GM18511 (cell line): ENCODE data around the gene RBM43.

Experiments used
- ATAC-seq: cut with Tn5 transposase; IDR thresholded peaks from one replicate; pipeline ENCODE4 v1.9.1; 2021; ENCODE audit warnings: mild to moderate bottlenecking, moderate library complexity; ENCODE audit not compliant: unreplicated experiment

The RBM43 gene

DNA sequence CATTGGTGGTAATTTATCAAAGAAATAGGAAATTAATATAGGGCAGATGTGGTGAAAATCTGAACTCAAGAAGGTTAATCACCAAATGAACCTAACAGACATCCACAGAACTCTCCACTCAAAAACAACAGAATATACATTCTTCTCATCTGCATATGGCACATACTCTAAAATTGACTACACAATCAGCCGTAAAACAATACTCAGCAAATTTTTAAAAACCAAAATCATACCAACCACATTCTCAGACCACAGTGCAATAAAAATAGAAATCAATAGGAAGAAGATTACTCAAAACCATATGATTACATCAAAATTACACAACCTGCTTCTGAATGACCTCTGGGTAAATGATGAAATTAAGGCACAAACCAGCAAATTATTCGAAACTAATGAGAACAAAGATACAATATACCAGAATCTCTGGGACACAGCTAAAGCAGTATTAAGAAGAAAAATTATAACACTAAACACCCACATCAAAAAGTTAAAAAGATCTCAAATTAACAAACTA lies 31.0 kb downstream of the RBM43 start:
- no peak for ATAC-seq

DNA sequence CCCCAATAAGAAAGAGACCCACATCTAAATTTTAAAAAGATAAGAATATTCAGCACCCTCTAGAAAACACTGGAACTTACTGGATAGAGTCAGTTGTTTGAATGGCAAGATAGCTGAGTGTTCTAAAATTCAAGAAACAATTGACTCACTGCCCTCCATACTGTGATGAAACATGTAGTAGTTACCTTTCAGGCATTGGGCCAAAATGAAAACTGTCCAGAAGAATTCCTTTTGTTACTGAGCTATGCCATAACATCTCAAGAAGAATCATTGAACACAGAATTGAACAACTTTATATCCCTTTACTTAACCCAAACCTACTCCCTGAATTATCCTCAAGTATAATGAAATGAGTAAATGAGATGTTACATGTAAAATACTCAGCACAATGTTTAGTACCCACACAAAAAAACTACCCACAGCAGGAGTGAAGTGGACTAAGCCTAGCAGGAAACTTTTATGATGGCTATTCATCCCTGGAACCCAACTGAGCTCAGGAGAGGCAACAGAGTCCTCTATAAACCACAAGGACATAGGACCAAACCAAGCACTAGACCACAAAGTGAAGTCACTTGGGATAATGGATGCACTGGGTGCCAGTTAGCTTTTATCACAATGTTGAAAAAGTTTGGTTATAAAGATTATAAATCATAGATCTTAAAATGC lies 32.7 kb downstream of the RBM43 start:
- no peak for ATAC-seq

DNA sequence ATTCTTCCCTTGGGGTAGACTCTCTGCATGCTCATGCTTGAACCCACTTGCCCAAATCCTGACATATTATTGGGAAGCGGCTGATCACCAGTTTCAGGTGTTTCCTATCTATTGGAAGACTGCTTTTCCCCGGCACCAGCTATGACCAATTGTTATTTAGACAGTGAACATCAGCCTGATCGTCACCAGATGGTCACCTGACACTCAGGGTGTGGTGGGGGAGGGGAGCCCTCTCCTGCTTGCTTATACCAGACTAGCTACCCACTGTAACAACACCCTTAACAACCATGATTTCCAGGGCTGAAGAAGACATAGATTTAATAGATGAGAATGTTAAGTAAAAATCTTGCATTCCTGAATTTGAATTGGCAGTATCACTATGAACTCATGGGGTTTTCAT lies 44.3 kb downstream of the RBM43 start:
- ATAC-seq = no peak

DNA sequence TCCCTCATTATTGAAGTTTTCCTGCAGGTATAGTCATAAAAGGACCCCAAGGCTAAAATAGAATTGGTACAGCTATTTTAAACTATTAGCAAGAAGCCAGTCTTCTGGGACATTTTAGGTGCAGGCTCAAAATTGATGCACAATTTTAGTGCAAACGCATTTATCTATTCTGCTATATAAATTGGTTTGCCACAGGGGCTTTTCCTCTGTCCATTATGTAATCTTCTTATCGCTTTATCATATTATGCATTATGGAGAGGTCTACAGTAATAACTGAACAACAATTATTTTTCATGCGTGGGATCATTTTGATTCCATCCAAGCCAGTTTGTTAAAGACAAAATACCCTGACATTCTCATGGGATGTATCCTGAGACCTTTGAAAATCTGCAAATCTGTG lies 54.6 kb downstream of the RBM43 start:
- ATAC-seq = no peak

DNA sequence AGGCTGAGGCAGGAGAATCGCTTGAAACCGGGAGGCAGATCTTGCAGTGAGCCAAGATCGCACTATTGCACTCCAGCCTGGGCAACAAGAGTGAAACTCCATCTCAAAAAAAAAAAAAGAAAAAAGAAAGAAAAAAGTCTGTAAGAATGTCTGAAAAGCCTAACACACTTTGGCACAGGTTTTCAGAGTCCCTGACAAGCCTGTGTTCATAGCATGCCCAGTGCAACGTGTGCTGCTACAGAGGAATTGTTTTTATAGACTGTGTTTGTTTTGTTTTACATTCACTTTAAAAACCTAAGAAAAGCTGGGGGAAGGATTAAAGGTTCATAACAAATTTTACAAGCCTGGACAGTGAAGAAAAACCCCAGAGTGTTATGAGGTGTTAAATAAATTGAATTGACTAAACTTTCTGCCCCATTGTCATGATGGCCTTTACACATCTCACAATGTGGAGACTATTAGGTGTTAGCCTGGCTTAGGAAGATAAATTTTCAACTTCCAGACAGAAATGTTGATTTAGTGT lies 55.2 kb downstream of the RBM43 start:
- ATAC-seq = no peak

DNA sequence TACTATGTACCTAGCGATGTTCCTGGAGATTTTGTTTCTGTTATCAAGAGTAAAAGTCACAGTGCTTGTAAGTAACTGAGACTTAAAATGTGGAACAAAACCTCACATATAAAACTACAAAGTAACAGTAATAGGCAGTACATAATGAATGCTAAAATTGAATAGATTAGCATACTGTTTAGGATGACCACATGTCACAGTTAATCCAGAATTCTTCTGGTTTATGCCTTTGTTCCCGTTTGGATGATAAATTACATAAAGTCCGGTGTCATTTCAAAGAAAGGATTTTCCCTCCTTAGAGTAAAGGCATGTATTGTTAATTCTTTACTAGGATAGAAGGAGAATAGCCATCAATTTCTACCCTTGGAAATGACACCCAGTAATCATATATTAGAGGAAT lies 56.1 kb downstream of the RBM43 start:
- no peak for ATAC-seq

DNA sequence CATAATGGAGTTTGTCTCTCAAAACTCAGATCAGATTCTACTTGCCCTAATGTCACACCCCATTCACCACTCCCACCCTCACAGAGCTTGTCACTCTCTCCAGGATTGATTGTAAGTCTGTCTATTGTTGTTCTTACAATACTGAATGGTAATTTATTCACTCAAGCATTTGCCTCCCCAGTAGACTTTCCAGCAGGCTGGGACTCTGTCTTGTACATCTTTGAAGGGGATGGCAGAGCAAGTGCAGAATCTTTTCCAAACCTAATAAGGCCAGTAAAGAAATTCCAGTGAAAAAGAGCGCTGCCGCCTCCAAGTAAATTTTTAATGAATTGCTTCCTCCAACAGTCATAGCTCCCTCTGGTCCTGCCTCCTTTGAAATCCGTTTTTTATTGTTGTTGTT lies 56.9 kb downstream of the RBM43 start:
- ATAC-seq = no peak

DNA sequence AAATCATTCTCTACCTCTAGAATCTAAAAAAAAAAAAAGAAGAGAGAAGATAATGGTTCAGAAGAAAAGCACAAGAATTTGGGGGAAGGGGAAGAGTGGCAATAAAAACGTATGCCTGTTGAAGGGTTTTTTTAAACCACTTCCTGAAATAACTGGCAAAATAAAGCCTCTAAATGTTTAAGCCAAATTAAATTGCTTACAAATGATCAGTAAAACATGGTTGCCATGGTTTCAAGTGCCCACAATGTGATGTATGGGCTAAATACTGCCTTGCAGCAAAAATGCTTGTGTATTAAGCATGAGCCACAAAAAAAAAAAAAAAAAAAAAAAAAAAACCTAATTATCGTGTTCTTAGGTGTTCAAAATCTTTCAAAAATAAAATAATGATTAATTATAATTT lies 60.8 kb downstream of the RBM43 start:
- no peak for ATAC-seq

DNA sequence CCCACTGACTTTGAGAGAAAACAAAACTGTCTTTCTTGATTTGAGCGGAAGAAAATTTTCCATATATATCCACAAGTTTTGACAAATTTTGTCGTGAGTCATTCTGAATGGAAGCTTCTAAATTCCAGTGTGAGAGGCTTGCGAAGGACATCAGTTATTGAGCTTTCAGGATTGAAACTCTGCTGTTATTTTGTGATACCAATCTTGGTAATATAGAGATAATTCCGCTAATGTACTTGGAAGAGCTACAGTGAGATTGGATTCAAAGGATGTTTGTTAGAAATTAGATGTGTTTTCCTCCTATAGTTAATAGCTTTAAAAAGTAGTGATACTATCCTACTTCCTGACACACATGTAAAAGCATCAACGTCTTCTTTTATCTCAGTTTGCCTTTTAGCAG lies 61.4 kb downstream of the RBM43 start:
- no peak for ATAC-seq

DNA sequence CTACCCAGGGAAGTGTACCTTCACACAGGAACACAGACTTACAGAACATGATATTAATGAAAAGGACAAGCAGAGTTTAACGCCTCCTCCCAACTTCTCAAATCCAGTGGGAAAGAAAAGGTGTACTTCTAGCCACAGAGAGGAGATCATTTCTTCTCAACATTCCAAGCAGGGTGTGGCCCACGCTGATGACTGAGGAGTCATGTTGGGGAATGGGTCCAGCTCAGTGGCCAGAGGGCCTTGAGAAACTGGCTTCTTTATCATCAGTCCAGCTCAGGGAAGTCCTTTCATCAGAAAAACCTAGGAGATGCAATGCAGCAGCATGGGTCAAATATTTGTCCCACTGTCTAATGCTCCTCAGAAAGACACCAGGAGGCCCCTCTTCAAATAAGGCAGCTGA lies 63.0 kb downstream of the RBM43 start:
- no peak for ATAC-seq
